SK-N-SH (cell line): ENCODE data around the gene ADCY1. TPM values are rescaled to one million over a fixed set of nuclear protein-coding genes. Genes with fewer than 3 reads are reported as not detected.

ENCODE experiments used
- CTCF ChIA-PET: fragments of 300-600, 350-600 bp; formaldehyde crosslinking; extraction: SDS; loops from one replicate; lab custom pipeline; 2021; lab: Yijun Ruan, JAX
- POLR2A ChIA-PET: fragments of 350-600 bp; sonication (Branson Sonifier 250); formaldehyde crosslinking; extraction: SDS; loops from one replicate; lab custom pipeline; 2020; ENCODE audit warnings: antibody characterized with exemption, inconsistent platforms; lab: Yijun Ruan, JAX
- DNase-seq: peaks from one replicate; pipeline ENCODE4 v3.0.0; 2012
- H2AFZ ChIP-seq: fragments of 200-600 bp; sonication (generic); 2 replicates; pipeline ENCODE4 v1.8.1; 2016; ENCODE audit warnings: antibody characterized with exemption, mild to moderate bottlenecking, low read depth
- H3F3A ChIP-seq: fragments of 200-600 bp; sonication (generic); replicated peaks from 2 replicates; pipeline ENCODE3; 2016; ENCODE audit warnings: antibody characterized with exemption, mild to moderate bottlenecking; ENCODE audit not compliant: insufficient read depth
- H3K27ac ChIP-seq, 2 experiments: fragments of 200-500 bp in 1 of 2; fragments of 200-600 bp in 1 of 2; sonication (Bioruptor generic) in 1 of 2; sonication (generic), shearing (Covaris generic) in 1 of 2; 2 replicates each; pipeline versions ENCODE4 v1.5.1 to v1.6.1; 2014 to 2016; ENCODE audit warnings: low read depth in 2 of 2, inconsistent platforms in 1 of 2, low read length in 1 of 2, mild to moderate bottlenecking in 1 of 2, mixed read lengths in 1 of 2
- H3K27me3 ChIP-seq: fragments of 200-600 bp; sonication (generic), shearing (Covaris generic); 2 replicates; pipeline ENCODE4 v1.6.1; 2016; ENCODE audit warnings: mixed run types; ENCODE audit not compliant: insufficient read depth
- H3K36me3 ChIP-seq, 2 experiments: fragments of 200-500 bp in 1 of 2; fragments of 200-600 bp in 1 of 2; sonication (Bioruptor generic) in 1 of 2; sonication (generic) in 1 of 2; replicated peaks in 1 of 2; 2 replicates each; pipeline versions ENCODE3 to v1.5.1; 2014 to 2016; ENCODE audit warnings: low read length in 1 of 2, mild to moderate bottlenecking in 1 of 2; ENCODE audit not compliant: insufficient read depth in 2 of 2, control insufficient read depth in 1 of 2
- H3K4me1 ChIP-seq, 2 experiments: fragments of 200-500 bp in 1 of 2; fragments of 200-600 bp in 1 of 2; sonication (Bioruptor generic) in 1 of 2; sonication (generic), shearing (Covaris generic) in 1 of 2; 2 replicates each; pipeline versions ENCODE4 v1.5.1 to v1.6.1; 2014 to 2016; ENCODE audit warnings: low read depth in 1 of 2, low read length in 1 of 2, mixed run types in 1 of 2; ENCODE audit not compliant: insufficient read depth in 2 of 2, control insufficient read depth in 1 of 2
- H3K4me2 ChIP-seq: fragments of 200-600 bp; sonication (generic), shearing (Covaris generic); 2 replicates; pipeline ENCODE4 v1.6.1; 2017; ENCODE audit warnings: mixed run types
- H3K4me3 ChIP-seq, 2 experiments: fragments of 200-500 bp in 1 of 2; fragments of 200-600 bp in 1 of 2; sonication (Bioruptor generic) in 1 of 2; sonication (generic), shearing (Covaris generic) in 1 of 2; 2 replicates each; pipeline versions ENCODE4 v1.5.1 to v1.8.1; 2014 to 2016; ENCODE audit warnings: low read depth in 2 of 2, inconsistent platforms in 1 of 2, low read length in 1 of 2, mild to moderate bottlenecking in 1 of 2, mixed read lengths in 1 of 2, moderate library complexity in 1 of 2
- H3K79me2 ChIP-seq: fragments of 200-600 bp; sonication (generic); 2 replicates; pipeline ENCODE4 v1.8.1; 2017; ENCODE audit warnings: mild to moderate bottlenecking; ENCODE audit not compliant: insufficient read depth
- H3K9ac ChIP-seq: fragments of 200-600 bp; sonication (generic); 2 replicates; pipeline ENCODE4 v1.6.1; 2017; ENCODE audit warnings: mixed run types
- H3K9me2 ChIP-seq: fragments of 200-600 bp; sonication (generic); 2 replicates; pipeline ENCODE4 v1.6.1; 2017; ENCODE audit warnings: mixed run types
- H3K9me3 ChIP-seq: fragments of 200-600 bp; sonication (generic); 2 replicates; pipeline ENCODE4 v1.6.1; 2017; ENCODE audit warnings: mixed run types, mild to moderate bottlenecking, moderate library complexity
- H4K20me1 ChIP-seq: fragments of 200-600 bp; sonication (generic); 2 replicates; pipeline ENCODE4 v1.6.1; 2017; ENCODE audit warnings: mild to moderate bottlenecking, mixed run types; ENCODE audit not compliant: insufficient read depth
- CHD2 ChIP-seq: fragments of 150-350 bp; IDR thresholded peaks from 2 replicates; pipeline ENCODE4 v1.6.1; 2018; ENCODE audit warnings: low read length; ENCODE audit not compliant: partially characterized antibody
- ELF1 ChIP-seq: IDR thresholded peaks from 2 replicates; pipeline ENCODE4 v1.4.0; 2012
- EP300 ChIP-seq, 2 experiments: IDR thresholded peaks; 2 replicates each; pipeline versions ENCODE4 v1.4.0 to v1.6.1; 2012; ENCODE audit warnings: borderline replicate concordance in 1 of 2, low read depth in 1 of 2, low read length in 1 of 2
- EZH2phosphoT487 ChIP-seq: fragments of 200-600 bp; sonication (generic); IDR thresholded peaks from 2 replicates; pipeline ENCODE4 v1.6.1; 2017; ENCODE audit warnings: low read depth, mixed run types, mild to moderate bottlenecking, antibody characterized with exemption, moderate library complexity, borderline replicate concordance
- FOXJ3 ChIP-seq: sonication (generic); formaldehyde crosslinking; IDR thresholded peaks from 2 replicates; pipeline ENCODE4 v1.5.1; 2020; ENCODE audit warnings: mild to moderate bottlenecking, missing genetic modification reagents
- FOXM1 ChIP-seq: IDR thresholded peaks from 2 replicates; pipeline ENCODE4 v1.4.0; 2012; ENCODE audit warnings: low read depth, mild to moderate bottlenecking
- GABPA ChIP-seq: IDR thresholded peaks from 2 replicates; pipeline ENCODE4 v1.4.0; 2012; ENCODE audit warnings: low read depth, mild to moderate bottlenecking
- GATA2 ChIP-seq: sonication (generic); formaldehyde crosslinking; IDR thresholded peaks from 2 replicates; pipeline ENCODE4 v1.5.0; 2020; ENCODE audit warnings: mild to moderate bottlenecking, missing genetic modification reagents
- MXI1 ChIP-seq: IDR thresholded peaks from 2 replicates; pipeline ENCODE4 v1.6.1; 2012; ENCODE audit warnings: mild to moderate bottlenecking, low read depth, low read length, improper control_type of control experiment
- POLR2AphosphoS5 ChIP-seq: IDR thresholded peaks from 2 replicates; pipeline ENCODE4 v1.6.1; 2012; ENCODE audit warnings: low read depth, low read length
- RAD21 ChIP-seq: IDR thresholded peaks from 2 replicates; pipeline ENCODE4 v1.6.1; 2012; ENCODE audit warnings: mild to moderate bottlenecking, low read length
- RXRA ChIP-seq: IDR thresholded peaks from 2 replicates; pipeline ENCODE4 v1.4.0; 2012; ENCODE audit warnings: low read depth, mild to moderate bottlenecking, borderline replicate concordance
- SIN3A ChIP-seq: IDR thresholded peaks from 2 replicates; pipeline ENCODE4 v1.6.1; 2012; ENCODE audit warnings: low read depth, mild to moderate bottlenecking, low read length, moderate library complexity, borderline replicate concordance
- TAF1 ChIP-seq: IDR thresholded peaks from 2 replicates; pipeline ENCODE4 v1.6.1; 2012; ENCODE audit warnings: low read depth, mild to moderate bottlenecking, low read length, moderate library complexity, borderline replicate concordance
- TCF12 ChIP-seq: IDR thresholded peaks from 2 replicates; pipeline ENCODE4 v1.4.0; 2012
- YY1 ChIP-seq: IDR thresholded peaks from 2 replicates; pipeline ENCODE4 v1.4.0; 2012; ENCODE audit warnings: low read depth, mild to moderate bottlenecking
- polyA plus RNA-seq, 3 experiments: library from polyadenylated mRNA; depleted of rRNA; stranded (reverse); fragments of >200 nt; gene quantifications; 2 replicates each; pipeline ENCODE4 v1.2.3, GENCODE V29; 2012
- TF ChIP-seq, protein P1 (sequence below): IDR thresholded peaks from 2 replicates; pipeline ENCODE4 v1.4.0; 2012; ENCODE audit warnings: low read depth, borderline replicate concordance
- TF ChIP-seq, protein P2 (sequence below): IDR thresholded peaks from 2 replicates; pipeline ENCODE4 v1.6.1; 2012; ENCODE audit warnings: mild to moderate bottlenecking, low read depth, low read length, moderate library complexity
- TF ChIP-seq, protein P3 (sequence below): fragments of 150-350 bp; IDR thresholded peaks from 2 replicates; pipeline ENCODE4 v1.6.1; 2016; ENCODE audit warnings: mild to moderate bottlenecking, low read depth, low read length

Gene ADCY1
- polyA plus RNA-seq, 1 of the 3 experiments (the other 2 are of a cell fraction): 0.16 TPM

DNA sequence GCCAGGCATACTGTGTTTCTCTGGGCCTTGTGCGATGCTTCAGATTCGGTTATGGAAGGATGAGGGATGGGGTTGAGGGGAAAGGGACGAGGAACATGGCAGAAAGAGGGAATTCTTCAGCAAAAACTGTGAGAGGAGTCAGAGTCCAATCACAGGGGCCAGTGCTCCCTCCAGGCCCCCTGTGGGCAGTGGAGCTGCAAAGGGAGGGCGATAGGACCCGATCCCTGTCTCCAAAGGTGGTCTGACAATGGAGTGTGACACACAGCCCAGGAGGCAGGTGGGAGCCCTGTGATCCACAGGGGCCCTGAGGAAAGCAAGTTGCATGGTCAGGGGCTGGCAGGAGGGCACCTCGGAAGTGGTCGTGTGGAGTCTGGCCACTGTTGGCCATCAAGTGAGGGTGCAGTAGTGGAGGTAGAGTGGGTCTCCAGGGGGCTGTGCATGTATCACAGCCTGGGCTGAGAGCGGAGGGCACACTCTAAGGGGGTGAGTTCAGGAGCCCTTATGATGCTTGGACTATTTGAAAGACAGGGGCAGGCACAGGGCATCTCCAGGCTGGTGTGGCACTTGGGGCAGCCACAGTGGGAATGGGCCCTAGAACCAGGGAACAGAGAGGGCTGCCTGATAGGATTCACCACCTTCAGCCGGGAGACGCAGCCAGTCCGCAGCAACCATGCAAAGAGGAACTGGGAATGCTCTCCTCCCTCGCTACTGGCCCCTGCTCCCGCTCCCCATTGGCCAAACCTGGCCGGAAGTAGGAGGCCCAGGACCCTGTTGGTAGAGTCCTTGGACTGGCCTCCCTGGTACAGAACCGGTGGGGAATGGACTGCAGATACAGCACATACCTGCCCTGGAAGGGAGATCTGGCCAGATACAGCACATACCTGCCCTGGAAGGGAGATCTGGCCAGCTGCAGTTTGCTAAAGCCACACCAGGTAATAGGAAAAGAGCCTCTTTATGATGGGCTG is 115.9 kb downstream of the ADCY1 start (continued):
- TF ChIP-seq, protein P1, sequence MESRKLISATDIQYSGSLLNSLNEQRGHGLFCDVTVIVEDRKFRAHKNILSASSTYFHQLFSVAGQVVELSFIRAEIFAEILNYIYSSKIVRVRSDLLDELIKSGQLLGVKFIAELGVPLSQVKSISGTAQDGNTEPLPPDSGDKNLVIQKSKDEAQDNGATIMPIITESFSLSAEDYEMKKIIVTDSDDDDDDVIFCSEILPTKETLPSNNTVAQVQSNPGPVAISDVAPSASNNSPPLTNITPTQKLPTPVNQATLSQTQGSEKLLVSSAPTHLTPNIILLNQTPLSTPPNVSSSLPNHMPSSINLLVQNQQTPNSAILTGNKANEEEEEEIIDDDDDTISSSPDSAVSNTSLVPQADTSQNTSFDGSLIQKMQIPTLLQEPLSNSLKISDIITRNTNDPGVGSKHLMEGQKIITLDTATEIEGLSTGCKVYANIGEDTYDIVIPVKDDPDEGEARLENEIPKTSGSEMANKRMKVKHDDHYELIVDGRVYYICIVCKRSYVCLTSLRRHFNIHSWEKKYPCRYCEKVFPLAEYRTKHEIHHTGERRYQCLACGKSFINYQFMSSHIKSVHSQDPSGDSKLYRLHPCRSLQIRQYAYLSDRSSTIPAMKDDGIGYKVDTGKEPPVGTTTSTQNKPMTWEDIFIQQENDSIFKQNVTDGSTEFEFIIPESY: no peak
- no peak for TF ChIP-seq TCF12
- no peak for TF ChIP-seq FOXJ3 (CRISPR knock-in tag)
- TF ChIP-seq, protein P2, sequence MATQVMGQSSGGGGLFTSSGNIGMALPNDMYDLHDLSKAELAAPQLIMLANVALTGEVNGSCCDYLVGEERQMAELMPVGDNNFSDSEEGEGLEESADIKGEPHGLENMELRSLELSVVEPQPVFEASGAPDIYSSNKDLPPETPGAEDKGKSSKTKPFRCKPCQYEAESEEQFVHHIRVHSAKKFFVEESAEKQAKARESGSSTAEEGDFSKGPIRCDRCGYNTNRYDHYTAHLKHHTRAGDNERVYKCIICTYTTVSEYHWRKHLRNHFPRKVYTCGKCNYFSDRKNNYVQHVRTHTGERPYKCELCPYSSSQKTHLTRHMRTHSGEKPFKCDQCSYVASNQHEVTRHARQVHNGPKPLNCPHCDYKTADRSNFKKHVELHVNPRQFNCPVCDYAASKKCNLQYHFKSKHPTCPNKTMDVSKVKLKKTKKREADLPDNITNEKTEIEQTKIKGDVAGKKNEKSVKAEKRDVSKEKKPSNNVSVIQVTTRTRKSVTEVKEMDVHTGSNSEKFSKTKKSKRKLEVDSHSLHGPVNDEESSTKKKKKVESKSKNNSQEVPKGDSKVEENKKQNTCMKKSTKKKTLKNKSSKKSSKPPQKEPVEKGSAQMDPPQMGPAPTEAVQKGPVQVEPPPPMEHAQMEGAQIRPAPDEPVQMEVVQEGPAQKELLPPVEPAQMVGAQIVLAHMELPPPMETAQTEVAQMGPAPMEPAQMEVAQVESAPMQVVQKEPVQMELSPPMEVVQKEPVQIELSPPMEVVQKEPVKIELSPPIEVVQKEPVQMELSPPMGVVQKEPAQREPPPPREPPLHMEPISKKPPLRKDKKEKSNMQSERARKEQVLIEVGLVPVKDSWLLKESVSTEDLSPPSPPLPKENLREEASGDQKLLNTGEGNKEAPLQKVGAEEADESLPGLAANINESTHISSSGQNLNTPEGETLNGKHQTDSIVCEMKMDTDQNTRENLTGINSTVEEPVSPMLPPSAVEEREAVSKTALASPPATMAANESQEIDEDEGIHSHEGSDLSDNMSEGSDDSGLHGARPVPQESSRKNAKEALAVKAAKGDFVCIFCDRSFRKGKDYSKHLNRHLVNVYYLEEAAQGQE: no peak

DNA sequence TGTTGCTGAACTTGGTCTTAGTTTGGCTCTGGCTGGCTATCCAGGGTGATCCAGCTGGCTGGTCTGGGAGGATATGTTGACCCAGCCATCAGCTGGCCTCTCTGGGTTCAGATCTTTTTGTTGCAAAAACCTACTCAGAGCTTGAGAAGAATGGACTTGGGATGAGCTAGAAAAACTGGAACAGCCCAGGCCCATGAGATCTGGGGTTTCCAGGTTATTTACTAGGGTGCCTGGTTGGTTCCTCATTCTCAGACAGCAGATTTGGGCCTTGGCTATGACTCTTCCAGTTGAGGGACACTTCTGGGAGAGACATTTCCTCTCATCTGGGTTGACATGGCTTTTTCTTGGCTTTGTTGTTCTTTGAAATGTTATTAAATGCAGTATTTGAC is 116.6 kb downstream of the ADCY1 start:
- peaks cover 4 to 8% of the 10 kb centered on the region in 2 experiments; a peak in 3 of 4 replicates for H3K4me1 ChIP-seq
- no peaks in the 10 kb centered on the region for H3F3A ChIP-seq
- no peak overlapping the region for H3K4me3 ChIP-seq
- H2AFZ ChIP-seq: no peak overlapping the region
- no peak overlapping the region for H3K27ac ChIP-seq
- no peak overlapping the region for H3K4me2 ChIP-seq
- H3K9ac ChIP-seq: no peak overlapping the region
- no peaks in the 10 kb centered on the region for H3K79me2 ChIP-seq
- POLR2A ChIA-PET: no interaction called here
- no peaks in the 10 kb centered on the region for H3K9me2 ChIP-seq
- peaks cover 0 to 14% of the 10 kb centered on the region in 2 experiments for H3K36me3 ChIP-seq
- H3K9me3 ChIP-seq: 0 out of 2 replicates have a peak, but pooled peaks cover 4% of the 10 kb centered on the region
- DNase-seq: no peak
- CTCF ChIA-PET: no interaction called here
- no peaks in the 10 kb centered on the region for H3K27me3 ChIP-seq
- H4K20me1 ChIP-seq: no peaks in the 10 kb centered on the region
- TF ChIP-seq SIN3A (no peak), FOXM1 (no peak), GATA2 (CRISPR knock-in tag) (no peak), FOXJ3 (CRISPR knock-in tag) (no peak), POLR2AphosphoS5 (no peak), YY1 (no peak), ELF1 (no peak), TAF1 (no peak), RAD21 (no peak), EZH2phosphoT487 (no peak), MXI1 (no peak), EP300 (IDR thresholded peaks at IDR 0.05; ENCODE audit: borderline replicate concordance in 1 of 2, low read depth in 1 of 2, low read length in 1 of 2) (no peak), RXRA (no peak), GABPA (no peak), CHD2 (no peak)
- TF ChIP-seq, protein P1: no peak
- TF ChIP-seq, protein P3, sequence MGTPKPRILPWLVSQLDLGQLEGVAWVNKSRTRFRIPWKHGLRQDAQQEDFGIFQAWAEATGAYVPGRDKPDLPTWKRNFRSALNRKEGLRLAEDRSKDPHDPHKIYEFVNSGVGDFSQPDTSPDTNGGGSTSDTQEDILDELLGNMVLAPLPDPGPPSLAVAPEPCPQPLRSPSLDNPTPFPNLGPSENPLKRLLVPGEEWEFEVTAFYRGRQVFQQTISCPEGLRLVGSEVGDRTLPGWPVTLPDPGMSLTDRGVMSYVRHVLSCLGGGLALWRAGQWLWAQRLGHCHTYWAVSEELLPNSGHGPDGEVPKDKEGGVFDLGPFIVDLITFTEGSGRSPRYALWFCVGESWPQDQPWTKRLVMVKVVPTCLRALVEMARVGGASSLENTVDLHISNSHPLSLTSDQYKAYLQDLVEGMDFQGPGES: no peak
